Measurements from ENCODE around the gene CCDC51.

- TF ChIP-seq, protein P1, sequence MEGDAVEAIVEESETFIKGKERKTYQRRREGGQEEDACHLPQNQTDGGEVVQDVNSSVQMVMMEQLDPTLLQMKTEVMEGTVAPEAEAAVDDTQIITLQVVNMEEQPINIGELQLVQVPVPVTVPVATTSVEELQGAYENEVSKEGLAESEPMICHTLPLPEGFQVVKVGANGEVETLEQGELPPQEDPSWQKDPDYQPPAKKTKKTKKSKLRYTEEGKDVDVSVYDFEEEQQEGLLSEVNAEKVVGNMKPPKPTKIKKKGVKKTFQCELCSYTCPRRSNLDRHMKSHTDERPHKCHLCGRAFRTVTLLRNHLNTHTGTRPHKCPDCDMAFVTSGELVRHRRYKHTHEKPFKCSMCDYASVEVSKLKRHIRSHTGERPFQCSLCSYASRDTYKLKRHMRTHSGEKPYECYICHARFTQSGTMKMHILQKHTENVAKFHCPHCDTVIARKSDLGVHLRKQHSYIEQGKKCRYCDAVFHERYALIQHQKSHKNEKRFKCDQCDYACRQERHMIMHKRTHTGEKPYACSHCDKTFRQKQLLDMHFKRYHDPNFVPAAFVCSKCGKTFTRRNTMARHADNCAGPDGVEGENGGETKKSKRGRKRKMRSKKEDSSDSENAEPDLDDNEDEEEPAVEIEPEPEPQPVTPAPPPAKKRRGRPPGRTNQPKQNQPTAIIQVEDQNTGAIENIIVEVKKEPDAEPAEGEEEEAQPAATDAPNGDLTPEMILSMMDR (IDR thresholded peaks at IDR 0.05): no peak
- no peak for TF ChIP-seq POLR2A (IDR thresholded peaks at IDR 0.05)
Observed at GRCh38 chr3:48411606-48412374, 28.1 kb downstream of the CCDC51 start.

Measured in uterus (tissue), 2 donors.